Testis (tissue), 3 donors: ENCODE data around the gene ZEB1. TPM values are rescaled to one million over a fixed set of nuclear protein-coding genes. Genes with fewer than 3 reads are reported as not detected.

Experiments
- DNase-seq: peaks from one replicate; pipeline ENCODE4 v3.0.0-alpha.2; 2019
- H3K27ac ChIP-seq, 2 donors: fragments of 200-600 bp; sonication (generic); one replicate each; pipeline ENCODE4 v1.5.1; 2019
- H3K27me3 ChIP-seq: fragments of 200-600 bp; sonication (generic); one replicate; pipeline ENCODE4 v1.5.1; 2019
- H3K36me3 ChIP-seq: fragments of 200-600 bp; sonication (generic); one replicate; pipeline ENCODE4 v1.5.1; 2017; ENCODE audit warnings: low read depth; ENCODE audit errors: missing control alignments
- H3K4me1 ChIP-seq: fragments of 200-600 bp; sonication (generic); one replicate; pipeline ENCODE4 v1.5.1; 2019
- H3K4me3 ChIP-seq, 2 donors: fragments of 200-600 bp; sonication (generic); one replicate each; pipeline ENCODE4 v1.5.1; 2017 to 2019
- H3K9me3 ChIP-seq: fragments of 200-600 bp; sonication (generic); one replicate; pipeline ENCODE4 v1.5.1; 2017
- POLR2A ChIP-seq: fragments of 450-650 bp; IDR thresholded peaks from one replicate; pipeline ENCODE4 v1.6.1; 2017; ENCODE audit warnings: antibody characterized with exemption, mild to moderate bottlenecking, moderate library complexity
- WGBS, 2 donors: methylation state at CpG; one replicate each; pipeline ENCODE4 v1.1.5; 2018; 5-methylcytosine and 5-hydroxymethylcytosine counted together
- intact Hi-C: fragments of 100-400 bp; cut with DNase I; formaldehyde crosslinking; loops from one replicate; pipeline ENCODE4 v1.15.1; 2023; ENCODE audit warnings: low total_unique reads
- polyA plus RNA-seq: library from polyadenylated mRNA; stranded (reverse); fragments of 350-450 nt; fragmentation: Illumina TruSeq; extraction: RNeasy Lipid Tissue Mini Kit (QIAGEN cat#74804); gene quantifications from one replicate; pipeline ENCODE4 v1.2.3, GENCODE V29; 2014; ENCODE audit warnings: low read depth, low replicate concordance; ENCODE audit not compliant: insufficient read depth
- total RNA-seq, 2 donors: library from RNA; depleted of rRNA; stranded (reverse); fragments of >200 nt; gene quantifications; one replicate each; pipeline ENCODE4 v1.2.3, GENCODE V29; 2016
- TF ChIP-seq, protein P1 (sequence below), 3 experiments: fragments of 450-650 bp in 2 of 3; fragments of 200-600 bp in 1 of 3; sonication (generic) in 1 of 3; IDR thresholded peaks; one replicate each; pipeline ENCODE4 v1.5.1; 2016 to 2019; ENCODE audit warnings: antibody characterized with exemption in 3 of 3, mild to moderate bottlenecking in 2 of 3, moderate library complexity in 1 of 3

Gene ZEB1
- total and polyA plus RNA-seq, 3 donors from 2014 or later: 22.2 to 35.9 (median 26.3) TPM

DNA sequence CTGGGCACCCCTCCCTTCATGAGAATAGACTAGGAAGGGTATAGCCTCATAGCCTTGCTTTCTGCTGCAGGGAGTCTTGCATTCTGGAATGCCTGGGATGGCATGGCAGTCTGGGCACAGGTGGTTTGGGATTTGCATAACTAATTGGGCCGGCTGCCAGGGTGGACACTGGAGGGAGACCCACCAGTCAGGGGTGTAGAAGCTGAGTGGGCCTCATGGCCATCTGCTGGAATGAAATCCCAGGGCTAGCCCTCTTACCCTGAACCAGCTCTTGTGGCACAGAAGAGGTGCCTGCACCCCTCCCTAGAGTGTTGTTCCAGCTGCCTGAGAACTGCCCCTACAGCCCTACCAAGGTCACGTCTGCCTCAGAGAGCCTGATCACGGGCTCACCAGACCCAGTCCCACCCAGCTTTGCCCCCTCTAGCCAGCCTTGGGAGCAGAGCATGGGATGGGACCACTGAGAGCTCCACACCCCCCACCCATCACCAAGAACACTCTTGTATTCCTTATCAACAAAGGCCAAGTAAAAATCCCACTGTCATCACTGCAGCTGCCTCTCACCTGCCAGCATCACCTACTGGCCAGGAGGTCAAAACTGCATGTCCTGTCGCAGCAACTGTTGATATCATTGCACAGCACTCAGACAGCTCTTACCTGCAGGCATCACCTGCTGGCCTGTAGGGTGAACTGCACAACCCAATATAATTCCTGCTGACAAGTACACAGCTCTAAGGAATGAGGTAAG is 148.9 kb downstream of the ZEB1 start:
- Histone ChIP-seq H3K27ac (no peak overlapping the region), H3K4me1 (no peaks in the 10 kb centered on the region), H3K27me3 (no peaks in the 10 kb centered on the region), H3K4me3 (no peak overlapping the region), H3K9me3 (no peaks in the 10 kb centered on the region), H3K36me3 (no peaks in the 10 kb centered on the region)
- WGBS, 2 donors: 81 to 88% methylated on average over 4 of the region's 4 CpGs
- TF ChIP-seq POLR2A: no peak
- TF ChIP-seq, protein P1, sequence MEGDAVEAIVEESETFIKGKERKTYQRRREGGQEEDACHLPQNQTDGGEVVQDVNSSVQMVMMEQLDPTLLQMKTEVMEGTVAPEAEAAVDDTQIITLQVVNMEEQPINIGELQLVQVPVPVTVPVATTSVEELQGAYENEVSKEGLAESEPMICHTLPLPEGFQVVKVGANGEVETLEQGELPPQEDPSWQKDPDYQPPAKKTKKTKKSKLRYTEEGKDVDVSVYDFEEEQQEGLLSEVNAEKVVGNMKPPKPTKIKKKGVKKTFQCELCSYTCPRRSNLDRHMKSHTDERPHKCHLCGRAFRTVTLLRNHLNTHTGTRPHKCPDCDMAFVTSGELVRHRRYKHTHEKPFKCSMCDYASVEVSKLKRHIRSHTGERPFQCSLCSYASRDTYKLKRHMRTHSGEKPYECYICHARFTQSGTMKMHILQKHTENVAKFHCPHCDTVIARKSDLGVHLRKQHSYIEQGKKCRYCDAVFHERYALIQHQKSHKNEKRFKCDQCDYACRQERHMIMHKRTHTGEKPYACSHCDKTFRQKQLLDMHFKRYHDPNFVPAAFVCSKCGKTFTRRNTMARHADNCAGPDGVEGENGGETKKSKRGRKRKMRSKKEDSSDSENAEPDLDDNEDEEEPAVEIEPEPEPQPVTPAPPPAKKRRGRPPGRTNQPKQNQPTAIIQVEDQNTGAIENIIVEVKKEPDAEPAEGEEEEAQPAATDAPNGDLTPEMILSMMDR (IDR thresholded peaks at IDR 0.05): peak in 2 of 3 experiments; percentile 7 to 46
- intact Hi-C loops: no loop called here
- peak; percentile 28 for DNase-seq

DNA sequence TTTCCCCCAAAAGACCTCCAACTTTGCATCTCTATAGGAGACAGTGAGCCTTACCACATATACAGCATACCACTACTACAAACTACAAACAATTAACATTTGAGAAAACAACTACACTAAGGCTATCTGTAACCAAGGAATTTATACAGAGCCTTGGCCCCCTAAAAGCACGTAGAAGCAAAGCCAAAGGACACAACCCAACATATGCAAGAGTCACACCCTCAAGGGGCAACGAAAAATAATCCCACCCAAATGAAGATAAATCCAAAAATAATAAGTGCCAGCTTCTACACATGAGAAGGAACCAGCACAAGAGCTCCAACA is 149.5 kb downstream of the ZEB1 start:
- Histone ChIP-seq H3K36me3 (no peaks in the 10 kb centered on the region), H3K9me3 (no peaks in the 10 kb centered on the region), H3K4me3 (no peak overlapping the region), H3K27ac (no peak overlapping the region), H3K27me3 (no peaks in the 10 kb centered on the region), H3K4me1 (no peaks in the 10 kb centered on the region)
- TF ChIP-seq, protein P1 (IDR thresholded peaks at IDR 0.05): no peak
- TF ChIP-seq POLR2A: no peak
- WGBS, 2 donors: 90 to 96% methylated on average over 2 of the region's 2 CpGs
- DNase-seq: no peak
- intact Hi-C loops: no loop called here

DNA sequence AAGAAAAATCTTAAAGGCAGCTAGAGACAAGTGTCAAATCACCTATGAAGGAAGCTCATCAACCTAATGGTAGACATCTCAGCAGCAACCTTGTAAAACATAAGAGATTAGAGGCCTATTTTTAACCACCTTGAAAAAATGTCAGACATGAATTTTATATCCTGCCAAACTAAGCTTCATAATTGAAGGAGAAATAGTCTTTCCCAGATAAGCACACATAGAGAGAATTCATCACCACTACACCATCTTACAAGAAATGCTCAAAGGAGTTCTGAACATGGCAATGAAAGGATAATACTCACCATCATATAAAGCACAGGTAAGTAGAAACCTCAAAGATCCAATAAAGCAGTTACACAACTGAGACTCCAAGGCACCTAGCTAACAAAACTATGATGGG is 156.5 kb downstream of the ZEB1 start:
- no peak for DNase-seq
- Histone ChIP-seq H3K4me1 (no peaks in the 10 kb centered on the region), H3K27ac (no peak overlapping the region), H3K27me3 (no peaks in the 10 kb centered on the region), H3K36me3 (no peaks in the 10 kb centered on the region), H3K4me3 (no peak overlapping the region), H3K9me3 (no peaks in the 10 kb centered on the region)
- intact Hi-C loops: no loop called here
- TF ChIP-seq, protein P1 (IDR thresholded peaks at IDR 0.05): no peak
- no peak for TF ChIP-seq POLR2A

DNA sequence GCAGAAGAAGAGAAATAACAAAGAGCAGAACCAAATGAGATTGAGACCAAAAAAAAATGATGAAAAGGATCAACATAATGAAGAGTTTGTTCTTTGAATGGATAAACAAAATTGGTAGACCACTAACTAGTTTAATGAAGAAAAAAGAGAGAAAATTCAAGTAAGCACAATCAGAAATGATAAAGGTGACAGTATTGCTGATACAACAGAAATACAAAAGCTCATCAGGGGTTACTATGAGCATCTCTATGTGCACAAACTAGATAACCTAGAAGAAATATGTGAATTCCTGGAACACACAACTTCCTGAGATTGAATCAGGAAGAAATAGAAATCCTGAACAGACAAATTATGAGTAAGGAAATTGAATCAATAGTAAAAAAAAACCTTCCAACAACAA is 157.1 kb downstream of the ZEB1 start:
- H3K27me3 ChIP-seq: no peaks in the 10 kb centered on the region
- TF ChIP-seq POLR2A: no peak
- TF ChIP-seq, protein P1 (IDR thresholded peaks at IDR 0.05): no peak
- H3K27ac ChIP-seq: no peak overlapping the region
- intact Hi-C loops: no loop called here
- no peak overlapping the region for H3K4me3 ChIP-seq
- H3K9me3 ChIP-seq: no peaks in the 10 kb centered on the region
- no peaks in the 10 kb centered on the region for H3K36me3 ChIP-seq
- DNase-seq: no peak
- H3K4me1 ChIP-seq: no peaks in the 10 kb centered on the region

DNA sequence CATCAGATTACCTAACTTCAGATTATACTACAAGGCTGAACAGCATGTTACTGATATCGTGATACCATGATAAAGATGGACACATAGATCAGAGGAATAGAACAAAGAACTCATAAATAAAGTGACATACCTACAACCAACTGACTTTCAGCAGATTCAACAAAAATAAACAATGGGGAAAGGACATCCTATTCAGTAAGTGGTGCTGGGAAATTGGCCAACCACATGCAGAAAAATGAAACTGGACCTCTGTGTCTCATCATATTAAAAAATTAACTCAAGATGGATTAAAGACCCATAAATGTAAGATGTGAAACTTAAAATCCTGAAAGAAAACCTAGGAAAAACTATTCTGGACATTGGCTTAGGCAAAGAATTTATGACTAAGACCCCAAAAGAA is 158.6 kb downstream of the ZEB1 start:
- 65 to 71% methylated on average over 1 of the region's 1 CpG for WGBS, 2 donors
- intact Hi-C loops: no loop called here
- Histone ChIP-seq H3K27ac (no peak overlapping the region), H3K4me3 (no peak overlapping the region), H3K4me1 (no peaks in the 10 kb centered on the region), H3K9me3 (no peaks in the 10 kb centered on the region), H3K36me3 (no peaks in the 10 kb centered on the region), H3K27me3 (no peaks in the 10 kb centered on the region)
- DNase-seq: no peak
- TF ChIP-seq, protein P1 (IDR thresholded peaks at IDR 0.05): no peak
- no peak for TF ChIP-seq POLR2A
